NCI-H460 (cell line): ENCODE results near the gene PI4KA. TPM values are rescaled to one million over a fixed set of nuclear protein-coding genes. Genes with fewer than 3 reads are reported as not detected.
"Not testable (repeated sequence)": the region's sequence is repeated elsewhere in the genome, so short reads cannot be mapped to it uniquely, and the experiment has no call there.

Source experiments
- DNase-seq: peaks from one replicate; pipeline ENCODE4 v3.0.0-alpha.2; 2016; ENCODE audit warnings: low read depth; ENCODE audit errors: extremely low read depth
- total RNA-seq: library from RNA; depleted of rRNA; stranded (reverse); fragments of >200 nt; shearing (Covaris generic); gene quantifications from 2 replicates; pipeline ENCODE4 v1.2.3, GENCODE V29; 2014

The PI4KA gene
- total RNA-seq, 1 experiment from 2014 or later = 24.6 TPM

DNA sequence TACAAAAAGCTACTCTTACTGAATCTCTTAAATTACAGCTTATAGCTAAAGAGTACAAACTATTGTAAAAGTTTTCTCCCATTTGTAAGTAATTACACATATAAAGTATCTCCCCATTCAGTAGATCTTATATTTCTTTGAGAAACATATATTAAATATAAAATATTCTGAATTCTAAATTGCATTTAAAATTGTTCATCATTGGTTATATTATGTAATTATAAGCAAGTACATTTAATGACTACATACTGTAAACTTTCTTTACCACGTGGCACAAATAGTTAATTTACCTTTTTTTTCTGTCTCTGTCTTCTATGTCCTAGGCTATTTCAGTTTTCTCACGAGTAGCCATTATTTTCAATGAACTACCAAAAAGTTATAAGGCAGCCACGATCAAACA, 185.9 kb downstream of the PI4KA start:
- DNase-seq = no peak

DNA sequence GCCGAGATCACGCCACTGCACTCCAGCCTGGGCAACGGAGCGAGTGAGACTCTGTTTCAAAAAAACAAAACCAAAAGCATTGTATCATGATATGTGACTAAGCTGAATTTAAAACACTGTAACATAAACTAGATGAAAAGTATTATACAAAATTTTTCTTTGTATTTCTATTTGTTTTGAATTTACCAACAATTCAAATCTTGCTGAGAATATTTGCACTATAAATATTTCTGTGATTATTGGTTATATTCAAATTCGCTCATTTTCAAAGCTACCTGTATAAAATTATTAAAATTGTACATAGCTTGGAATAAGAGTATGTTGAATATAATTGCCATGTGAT, 186.6 kb downstream of the PI4KA start:
- no peak for DNase-seq

DNA sequence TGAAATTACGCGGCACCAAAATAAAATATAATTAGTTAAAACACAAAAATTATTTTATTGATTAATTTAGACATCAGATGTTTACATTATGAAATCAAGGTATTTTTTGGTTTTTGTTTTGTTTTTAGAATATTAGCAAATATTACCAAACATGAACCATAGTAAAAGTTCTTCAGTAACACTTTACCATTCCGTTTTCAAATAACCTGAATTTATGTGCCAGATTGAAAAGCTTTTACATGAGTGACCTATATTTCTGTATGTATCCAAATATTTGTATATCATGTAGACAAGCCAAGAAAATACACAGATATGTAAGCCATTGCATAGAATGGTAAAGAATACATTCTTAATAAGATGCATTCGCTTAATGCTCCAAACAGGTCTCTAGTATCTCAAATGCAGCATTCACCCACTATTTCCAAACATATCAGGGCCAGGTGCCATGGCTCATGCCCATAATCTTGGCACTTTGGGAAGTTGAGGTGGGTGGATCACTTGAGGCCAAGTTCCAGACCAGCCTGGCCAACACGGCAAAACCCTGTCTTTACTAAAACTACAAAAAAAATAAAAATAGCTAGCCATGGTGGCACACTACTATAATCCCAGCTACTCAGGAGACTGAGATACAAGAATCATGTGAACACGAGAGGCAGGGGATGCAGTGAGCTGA, 187.1 kb downstream of the PI4KA start:
- DNase-seq = no peak

DNA sequence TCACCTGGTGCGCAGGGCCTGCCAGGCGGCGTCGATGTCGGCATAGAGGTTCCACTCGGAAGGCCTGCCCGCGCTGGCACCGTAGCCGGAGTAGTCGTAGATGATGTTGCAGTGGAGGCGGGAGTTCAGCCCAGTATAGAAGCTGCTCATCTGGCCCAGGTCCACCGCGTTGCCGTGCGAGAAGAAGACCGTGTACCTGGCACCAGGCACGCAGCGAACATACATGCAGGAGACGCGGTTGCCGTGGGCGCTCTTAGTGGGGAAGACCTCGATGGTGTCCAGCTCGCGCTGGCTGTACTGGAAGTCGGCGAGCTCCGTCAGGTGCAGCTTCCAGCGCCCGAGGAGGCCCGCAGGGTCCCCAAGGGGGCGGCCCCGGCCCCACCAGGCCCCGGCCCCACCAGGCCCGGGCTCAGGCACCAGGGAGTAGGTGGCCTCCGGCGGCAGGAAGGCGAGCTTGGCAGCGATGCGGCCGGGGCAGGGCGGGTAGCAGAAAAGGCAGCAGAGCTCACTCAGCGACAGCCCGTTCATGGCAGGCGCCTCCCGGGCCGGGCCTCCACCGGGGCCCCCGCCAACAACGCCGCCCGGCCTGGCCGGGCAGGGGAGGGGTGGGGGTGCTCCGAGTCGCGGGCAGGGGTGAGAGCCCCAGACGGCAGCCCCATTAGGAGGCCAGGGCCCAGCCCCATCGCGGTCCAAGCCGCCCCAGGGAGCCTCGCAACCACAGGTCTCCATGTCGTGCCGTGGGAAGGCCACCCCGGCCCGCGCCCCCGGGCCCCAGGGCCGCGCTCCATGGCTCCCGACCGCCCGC, 188.0 kb downstream of the PI4KA start:
- not testable (repeated sequence) for DNase-seq

DNA sequence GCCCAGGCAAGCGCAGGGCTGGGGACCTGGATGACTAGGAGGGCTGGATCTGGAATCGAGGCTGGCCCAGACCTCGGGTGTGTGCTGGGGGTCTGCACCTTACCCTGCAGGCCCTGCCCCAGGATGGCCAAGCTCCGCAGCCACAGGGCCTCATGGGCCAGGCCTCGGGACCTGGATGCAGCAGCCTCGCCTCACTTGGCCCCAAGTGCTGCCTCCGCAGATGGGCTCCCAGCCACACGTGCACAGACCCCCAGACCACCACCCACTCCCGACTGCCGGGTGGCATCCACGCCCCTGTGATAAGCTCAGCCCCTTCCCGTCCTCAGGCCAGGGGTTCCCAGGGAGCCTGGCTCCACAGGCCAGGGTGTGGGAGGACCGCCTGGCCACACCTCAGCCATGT, 188.7 kb downstream of the PI4KA start:
- DNase-seq = not testable (repeated sequence)

DNA sequence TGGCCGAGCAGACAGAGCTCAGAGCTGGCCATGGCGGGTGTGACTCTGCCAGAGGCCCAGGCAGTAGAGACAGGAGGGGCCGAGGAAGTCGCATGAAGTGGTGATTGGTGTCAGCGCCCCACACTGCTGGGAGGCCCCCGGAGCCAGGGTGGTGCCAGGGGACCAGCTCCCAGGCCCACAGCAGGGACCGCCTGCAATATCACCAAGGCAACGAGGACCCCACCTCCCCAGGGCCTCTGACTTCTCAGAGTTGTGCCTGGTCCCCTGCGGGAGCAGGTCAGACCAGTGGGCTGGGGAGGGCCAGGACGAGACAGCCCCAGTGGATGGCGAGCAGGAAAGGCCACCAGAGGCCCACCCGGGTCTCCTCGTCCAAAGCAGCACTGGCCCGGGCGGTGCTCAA, 189.1 kb downstream of the PI4KA start:
- not testable (repeated sequence) for DNase-seq

DNA sequence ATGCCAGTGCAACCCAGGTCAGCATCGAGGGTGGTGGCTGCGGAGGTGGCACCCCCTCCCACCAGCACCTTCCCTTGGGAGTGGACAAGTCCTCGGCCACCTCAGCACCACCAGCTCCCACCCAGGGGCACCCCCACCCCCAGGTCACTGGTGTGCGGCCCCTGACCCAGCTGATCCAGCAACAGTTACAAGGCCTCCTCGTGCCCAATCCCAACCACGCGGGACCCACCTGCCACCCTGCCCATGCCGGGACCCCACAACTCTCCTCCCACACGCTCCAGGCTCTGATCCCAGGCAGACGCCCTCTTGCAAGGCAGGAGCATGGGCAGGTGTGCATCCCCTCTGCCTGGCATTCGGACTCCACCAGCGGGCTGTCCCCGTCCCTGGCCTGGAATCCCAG, 189.8 kb downstream of the PI4KA start:
- not testable (repeated sequence) for DNase-seq

DNA sequence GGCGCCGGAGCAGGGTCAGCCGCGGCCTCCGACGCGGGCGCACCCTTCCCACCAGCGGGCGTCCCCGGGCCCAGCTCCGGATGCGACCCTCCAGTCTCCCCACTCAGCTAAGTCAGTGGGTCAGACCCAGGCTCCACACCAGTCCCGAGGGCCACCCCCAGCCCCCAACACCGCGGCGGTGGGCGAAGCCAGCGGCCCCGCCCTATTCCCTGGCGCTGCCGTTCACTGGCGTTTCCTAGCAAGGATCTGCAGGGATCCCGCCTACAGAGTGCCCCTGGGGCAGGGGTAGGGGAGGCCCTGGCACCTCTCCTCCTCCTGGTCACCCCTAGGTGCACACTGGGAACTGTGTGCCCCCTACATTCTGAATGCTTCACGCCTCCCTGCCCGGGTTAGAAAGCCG, 190.4 kb downstream of the PI4KA start:
- DNase-seq = not testable (repeated sequence)

DNA sequence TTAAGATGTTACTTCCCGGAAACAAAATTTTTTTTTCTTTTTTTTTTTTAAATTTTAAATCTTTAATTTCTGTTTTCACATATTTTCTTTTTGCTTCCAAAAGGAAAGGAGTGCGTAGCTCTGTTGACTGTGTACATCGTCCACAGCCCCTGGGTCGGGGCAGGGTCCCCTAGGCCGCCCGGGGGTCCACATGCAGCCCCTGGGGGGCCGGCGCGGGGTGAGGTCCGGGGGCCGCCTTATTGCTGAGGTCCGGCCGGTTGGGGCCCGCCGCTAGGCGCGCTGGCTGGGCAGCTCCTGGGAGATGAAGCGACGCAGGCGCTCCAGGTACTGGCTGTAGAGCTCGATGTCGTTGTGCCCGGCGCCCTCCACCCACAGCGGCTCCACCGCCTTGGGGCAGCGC, 191.1 kb downstream of the PI4KA start:
- DNase-seq = not testable (repeated sequence)

DNA sequence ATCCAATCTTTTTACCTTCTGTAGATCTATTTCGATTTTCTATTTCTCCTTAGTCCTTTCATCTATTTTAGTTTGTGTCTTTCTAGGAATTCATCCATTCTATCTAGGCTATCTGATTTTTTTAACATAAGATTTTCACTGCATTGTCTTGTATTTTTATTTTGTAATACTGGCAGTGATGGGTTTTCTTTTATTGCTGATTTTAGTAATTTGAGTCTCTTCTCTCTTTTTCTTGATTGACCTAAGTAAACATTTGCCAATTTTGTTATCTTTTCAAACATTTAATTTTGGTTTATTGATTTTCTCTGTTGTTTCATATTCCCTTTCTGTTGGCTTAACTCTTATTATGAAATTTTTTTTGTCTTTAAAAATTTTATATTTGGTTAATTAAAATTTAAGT, 192.1 kb downstream of the PI4KA start:
- no peak for DNase-seq

DNA sequence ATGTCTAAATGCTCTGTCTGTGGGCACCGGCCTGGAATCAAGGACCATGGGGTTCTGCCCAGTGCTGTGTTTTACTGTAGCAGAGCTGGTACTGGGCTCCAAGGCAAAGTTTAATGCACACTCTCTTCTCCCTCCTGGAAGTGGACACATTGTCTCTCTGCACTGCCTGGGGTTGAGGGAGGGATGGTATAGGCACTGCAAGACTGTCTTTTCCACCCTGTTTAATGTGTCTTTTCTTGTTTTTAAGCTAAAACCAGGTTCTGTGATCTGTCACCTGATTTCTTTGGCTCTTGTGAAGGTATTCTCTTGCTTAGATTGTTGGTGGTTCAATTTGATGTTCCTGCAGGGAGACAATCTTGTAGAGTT, 194.0 kb downstream of the PI4KA start:
- DNase-seq = no peak

DNA sequence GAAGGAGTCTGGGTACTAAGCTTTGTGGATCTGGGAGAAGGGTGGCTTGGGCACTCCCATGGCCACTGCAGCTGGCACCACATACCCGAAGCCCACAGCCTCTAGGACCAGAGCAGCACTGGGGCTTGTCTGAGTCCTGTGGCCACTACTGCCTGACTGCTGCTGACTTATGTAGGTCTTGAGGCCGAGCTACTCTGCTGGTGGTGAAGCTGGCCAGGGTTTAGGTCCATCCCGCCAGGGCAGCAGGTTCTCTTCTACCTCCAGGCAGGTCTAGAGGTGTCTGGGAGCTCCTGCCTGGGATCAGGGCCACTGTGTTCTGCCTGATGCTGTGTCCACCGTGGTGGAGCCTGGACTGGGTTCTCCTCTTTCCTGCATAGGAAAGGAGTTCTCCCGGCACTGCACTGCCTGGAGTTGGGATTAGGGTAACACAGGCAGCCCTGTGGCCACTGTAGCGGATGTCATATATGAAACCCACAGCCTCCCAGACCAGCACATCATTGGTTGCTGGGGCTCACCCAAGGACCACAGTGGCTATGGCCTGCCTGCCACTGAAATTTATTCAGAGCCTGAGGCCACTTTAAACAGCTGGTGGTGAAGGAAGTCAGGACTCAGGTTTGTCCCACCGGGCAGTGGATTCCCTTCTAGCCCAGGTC, 194.5 kb downstream of the PI4KA start:
- DNase-seq = no peak

DNA sequence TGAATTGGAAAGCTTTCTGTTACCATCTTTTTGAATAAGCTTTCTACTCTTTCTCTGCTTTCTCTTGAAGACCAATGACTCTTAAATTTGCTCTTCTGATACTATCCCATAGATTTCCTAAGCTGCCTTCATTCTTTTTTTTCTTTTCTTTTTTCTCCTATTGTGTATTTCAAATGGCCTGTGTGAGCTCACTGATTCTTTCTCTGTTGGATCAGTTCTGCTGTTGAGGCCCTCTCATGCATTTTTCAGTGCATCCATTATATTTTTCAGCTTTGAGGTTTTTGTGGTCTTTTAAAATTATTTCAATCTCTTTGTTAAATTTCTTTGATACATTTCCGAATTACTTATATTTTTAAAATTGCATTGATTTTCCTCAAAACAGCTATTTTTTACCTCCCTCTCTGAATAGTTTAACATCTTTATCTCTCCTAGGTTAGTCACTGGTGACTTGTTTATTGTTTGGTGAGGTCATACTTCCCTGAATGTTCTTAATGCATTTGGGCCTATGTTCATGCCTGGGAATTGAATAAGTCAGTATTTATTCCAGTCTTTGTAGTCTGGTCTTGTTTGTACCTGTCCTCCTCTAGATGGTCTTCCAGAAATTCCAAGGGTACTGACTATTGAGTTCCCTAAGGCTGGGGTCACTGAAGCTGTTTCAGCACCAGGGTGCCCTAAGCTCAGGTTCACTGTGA, 195.3 kb downstream of the PI4KA start:
- no peak for DNase-seq

DNA sequence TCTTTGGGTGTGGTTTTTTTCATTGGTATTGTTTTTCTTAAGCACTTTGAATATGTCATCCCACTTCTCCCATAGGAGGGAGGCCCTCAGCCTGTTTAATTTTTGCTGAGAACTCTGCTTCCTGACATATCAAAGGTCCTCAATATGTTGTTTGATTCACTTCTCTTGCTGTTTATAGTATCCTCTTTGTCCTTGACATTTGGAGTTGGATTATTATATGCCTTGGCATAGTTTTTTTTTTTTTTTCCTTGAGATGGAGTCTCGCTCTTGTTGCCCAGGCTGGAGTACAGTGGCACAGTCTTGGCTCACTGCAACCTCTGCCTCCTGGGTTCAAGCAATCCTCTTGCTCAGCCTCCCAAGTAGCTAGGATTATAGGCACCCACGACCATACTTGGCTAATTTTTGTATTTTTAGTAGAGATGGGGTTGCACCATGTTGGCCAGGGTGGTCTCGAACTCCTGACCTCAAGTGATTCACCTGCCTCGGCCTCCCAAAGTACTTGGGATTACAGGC, 196.0 kb downstream of the PI4KA start:
- DNase-seq = not testable (repeated sequence)

DNA sequence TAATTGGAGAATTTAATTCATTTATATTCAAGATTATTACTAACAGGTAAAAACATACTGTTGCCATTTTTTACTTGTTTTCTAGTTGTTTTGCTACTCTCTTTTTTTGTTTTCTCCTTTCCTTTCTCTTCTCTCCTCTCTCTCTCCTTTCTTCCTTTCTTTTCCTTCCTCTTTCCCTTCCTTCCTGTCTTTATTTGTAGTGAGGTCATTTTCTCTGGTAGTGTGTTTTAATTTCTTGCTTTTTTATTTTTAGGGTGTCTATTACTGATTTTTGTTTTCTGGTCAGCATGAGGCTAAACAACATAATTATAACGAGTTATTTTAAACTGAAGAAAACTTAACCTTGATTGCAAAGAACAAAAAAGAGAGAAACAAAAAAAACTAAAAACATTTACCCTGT, 197.1 kb downstream of the PI4KA start:
- DNase-seq = no peak

DNA sequence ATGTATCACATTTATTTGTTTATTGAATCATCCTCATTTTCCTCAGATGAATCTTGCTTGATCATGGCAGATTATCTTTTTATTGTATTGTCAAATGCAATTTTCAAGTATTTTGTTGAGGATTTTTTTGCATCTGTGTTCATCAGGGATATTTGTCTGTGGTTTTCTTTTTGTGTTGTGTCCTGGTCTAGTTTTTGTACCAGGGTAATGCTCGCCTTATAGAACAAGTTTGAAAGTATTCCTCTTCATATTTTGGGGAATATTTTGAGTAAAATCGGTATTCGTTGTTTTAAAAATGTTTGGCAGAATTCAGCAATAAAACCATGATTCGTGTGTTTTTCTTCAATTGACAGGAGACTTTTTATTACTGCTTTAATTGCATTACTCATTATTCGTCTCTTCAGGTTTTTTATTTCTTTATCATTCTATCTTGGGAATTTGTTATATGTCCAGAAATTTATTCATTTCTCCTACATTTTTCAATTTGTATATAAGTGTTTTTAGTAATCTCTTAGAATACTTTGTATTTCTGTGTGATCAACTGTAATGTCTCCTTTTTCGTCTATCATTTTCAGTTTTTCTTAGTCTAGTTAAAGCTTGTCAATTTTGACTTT, 198.1 kb downstream of the PI4KA start:
- DNase-seq = no peak

DNA sequence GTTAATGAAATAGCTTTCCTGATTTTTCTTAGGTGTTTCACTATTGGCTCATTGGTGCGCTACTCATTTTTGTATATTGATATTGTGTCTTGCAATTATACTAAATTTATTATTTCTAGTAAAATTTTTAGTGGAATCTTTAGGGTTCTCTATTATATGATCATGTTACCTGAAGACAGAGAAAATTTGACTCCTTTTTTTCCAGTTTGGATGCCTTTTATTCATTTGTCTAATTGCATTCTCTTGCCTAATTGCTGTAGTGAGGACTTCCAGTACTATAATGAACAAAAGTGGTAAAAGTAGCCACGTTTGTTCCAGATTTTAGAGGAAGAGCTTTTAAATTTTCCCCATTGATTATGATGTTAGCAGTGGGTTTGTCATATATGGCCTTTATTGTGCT, 198.7 kb downstream of the PI4KA start:
- DNase-seq = no peak

DNA sequence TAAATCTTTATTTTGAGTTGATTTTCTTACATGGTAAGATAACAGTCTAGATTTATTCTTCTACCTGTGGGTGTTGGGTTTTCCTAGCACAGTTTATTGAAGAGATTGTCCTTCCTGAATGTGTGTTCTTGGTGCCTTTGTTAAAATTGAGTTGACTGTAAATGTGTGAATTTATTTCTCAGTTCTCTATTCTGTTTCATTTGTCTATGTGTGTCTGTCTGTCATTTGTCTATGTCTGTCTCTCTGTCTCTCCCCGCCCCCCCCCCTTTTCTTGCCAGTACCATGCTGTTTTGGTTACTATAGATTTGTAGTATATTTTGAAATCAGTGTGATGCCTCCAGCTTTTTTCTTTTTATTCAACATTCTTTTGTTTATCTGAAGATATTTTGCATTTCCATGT, 199.4 kb downstream of the PI4KA start:
- DNase-seq = no peak

DNA sequence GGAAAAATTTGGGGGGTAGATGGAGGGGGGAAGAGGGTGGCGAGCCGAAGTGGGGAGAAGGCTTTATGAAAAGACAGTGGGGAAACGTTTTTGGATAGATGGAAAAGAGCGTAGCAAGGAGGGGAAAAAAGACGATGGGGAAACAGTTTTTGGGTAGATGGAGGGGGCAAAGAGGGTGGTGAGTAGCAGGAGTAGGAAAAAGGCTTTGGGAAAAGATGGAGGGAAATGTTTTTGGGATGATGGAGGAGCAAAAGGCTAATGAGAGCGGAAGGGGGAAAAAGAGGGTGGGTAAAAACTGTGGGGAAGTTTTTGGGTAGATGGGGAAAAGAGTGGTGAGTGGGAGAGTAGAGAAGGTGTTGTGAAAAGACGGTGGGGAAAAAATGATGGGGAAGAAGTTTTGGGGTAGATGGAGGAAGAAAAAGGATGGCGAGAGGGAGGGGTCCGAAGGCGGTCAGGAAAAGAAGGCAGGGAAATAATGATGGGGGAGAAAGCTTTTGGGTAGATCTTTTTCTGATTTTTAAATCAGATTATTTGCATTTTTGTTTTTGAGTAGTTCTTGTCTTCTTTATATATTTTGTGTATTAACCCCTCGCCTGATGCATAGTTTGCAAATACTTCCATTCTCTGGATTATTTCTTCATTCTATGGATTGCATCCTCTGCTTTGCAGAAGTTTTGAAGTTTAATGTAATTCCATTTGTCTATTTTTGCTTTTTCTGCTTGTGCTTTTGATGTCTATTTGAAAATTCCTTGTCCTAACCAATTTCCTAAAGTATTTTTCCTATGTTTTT, 200.0 kb downstream of the PI4KA start:
- no peak for DNase-seq

DNA sequence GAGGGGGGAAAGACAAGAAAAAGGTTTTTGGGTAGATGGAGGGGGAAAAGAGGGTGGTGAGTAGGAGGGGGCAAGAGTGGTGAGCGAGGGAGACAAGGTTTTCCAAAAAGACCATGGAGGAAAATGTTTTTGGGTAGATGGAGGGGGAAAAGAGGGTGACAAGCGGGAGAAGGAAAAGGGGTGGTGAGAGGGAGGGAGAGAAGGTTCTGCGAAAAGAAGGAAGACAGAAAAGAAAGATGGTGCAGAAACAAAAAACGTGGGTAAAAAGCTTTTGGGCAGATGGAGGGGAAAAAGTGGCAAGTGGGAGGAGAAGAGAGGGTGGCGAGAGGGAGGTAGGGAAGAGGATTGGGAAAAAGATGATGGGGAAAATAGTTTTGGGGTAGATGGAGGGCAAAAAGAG, 200.6 kb downstream of the PI4KA start:
- DNase-seq = no peak
